ENCODE results near the gene NAIF1.

DNA sequence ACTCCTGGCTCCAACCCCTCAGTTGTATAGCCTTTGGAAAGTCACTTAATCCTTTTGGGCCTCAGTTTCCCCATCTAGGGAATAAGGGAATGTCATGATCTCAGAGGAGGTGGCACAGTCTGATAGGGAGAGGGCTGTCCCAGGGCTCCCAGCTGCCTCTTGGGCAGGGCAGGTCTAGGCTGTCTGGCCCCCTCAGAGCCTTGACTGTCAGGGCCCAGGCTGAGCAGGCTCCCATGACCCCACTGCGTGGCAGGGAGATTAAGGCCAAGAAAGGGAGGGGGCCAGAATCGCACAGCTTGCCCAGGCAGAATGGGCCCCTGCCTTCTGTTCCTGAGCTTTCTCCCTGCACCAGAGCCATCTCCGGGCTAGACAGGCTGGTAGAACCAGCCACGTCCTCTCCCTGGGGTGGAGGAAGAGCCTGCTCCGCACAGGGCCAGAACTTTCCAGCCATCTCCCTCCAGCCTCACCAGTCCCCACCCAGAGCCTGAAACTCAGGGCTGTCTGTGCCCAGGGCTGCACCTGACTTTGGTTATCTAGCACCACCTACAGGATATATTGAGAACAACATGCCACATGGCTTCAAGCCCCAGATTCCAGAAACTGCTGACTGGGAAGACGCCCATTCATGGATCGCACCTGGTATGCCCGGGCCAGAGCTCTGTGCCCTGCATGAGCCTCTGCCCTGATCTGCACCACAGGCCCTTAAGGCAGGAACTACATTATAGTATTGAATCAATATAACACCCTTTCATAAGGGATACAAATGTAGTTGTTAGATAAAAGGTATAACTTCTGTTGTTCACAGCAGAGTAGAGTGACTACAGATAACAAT is 32.1 kb downstream of the NAIF1 start:
- no peak for TF ChIP-seq POLR2A (IDR thresholded peaks at IDR 0.05; ENCODE audit: low read length)
- no peak for TF ChIP-seq GATA1 (IDR thresholded peaks at IDR 0.05; ENCODE audit: low read depth, low read length)

All from erythroblast (primary cell).